Measurements from ENCODE around the gene SMARCA1. TPM values are rescaled to one million over a fixed set of nuclear protein-coding genes. Genes with fewer than 3 reads are reported as not detected.

The SMARCA1 gene
- total RNA-seq, 2 experiments from 2014 or later, result 0.36 to 0.44 TPM

DNA sequence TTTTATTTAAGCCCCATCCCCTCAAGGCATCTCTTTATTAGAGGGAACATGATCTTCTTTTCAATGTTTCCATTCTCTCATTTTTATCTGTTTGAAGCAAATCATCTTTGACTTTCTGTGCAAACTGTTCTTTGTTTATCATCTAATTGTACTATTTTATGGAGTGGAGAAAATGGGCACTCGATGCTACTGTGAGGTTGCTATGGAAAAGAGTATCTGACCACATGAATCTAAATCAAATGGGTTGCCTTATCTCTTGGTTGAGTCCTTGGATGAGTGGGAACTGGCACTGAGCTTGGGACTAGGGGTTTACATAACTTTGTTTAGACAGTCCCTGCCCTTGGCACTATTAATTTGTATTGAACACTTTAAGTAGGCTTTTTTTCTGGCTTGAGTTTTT is 25.8 kb upstream of the SMARCA1 start:
- H3K9me3 Mint-ChIP-seq, result no peaks in the 10 kb centered on the region
- H3K4me1 Mint-ChIP-seq (ENCODE audit: low read depth), result peaks cover 8% of the 10 kb centered on the region
- no peaks in the 10 kb centered on the region for H3K27me3 Mint-ChIP-seq (ENCODE audit: low read depth)
- H3K4me3 Mint-ChIP-seq, result no peak overlapping the region
- H3K36me3 Mint-ChIP-seq (ENCODE audit: low read depth), result peaks cover 2% of the 10 kb centered on the region
- intact Hi-C loops (cut with micrococcal nuclease), result no loop called here
- CTCF ChIA-PET, result no interaction called here
- H3K27ac Mint-ChIP-seq, result no peak overlapping the region
- DNase-seq, result no peak

DNA sequence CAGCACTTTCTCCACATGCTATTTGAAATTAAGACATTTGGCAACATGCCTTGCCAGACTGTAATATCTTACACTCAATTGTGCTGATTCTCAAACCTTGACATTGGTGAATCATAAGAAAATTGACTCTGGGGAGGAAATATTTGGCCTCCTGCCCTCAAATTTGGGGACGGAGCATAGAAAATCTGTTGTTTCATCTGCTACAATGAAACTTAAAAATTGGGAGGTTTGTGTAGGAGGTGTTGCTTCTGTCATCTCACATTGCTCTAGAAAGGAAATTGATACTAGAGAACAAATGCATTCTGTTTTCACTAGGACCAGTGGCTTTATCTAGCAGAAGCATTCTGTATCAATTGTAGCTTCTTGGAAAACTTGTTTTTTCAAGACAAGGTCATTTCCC is 22.1 kb upstream of the SMARCA1 start:
- DNase-seq, result peak; percentile 5
- Mint-ChIP-seq H3K4me1 (ENCODE audit: low read depth) (peaks cover 8% of the 10 kb centered on the region), H3K27me3 (ENCODE audit: low read depth) (no peaks in the 10 kb centered on the region), H3K4me3 (no peak overlapping the region), H3K27ac (no peak overlapping the region), H3K9me3 (no peaks in the 10 kb centered on the region), H3K36me3 (ENCODE audit: low read depth) (no peaks in the 10 kb centered on the region)
- CTCF ChIA-PET, result no interaction called here
- intact Hi-C loops (cut with micrococcal nuclease), result no loop called here

DNA sequence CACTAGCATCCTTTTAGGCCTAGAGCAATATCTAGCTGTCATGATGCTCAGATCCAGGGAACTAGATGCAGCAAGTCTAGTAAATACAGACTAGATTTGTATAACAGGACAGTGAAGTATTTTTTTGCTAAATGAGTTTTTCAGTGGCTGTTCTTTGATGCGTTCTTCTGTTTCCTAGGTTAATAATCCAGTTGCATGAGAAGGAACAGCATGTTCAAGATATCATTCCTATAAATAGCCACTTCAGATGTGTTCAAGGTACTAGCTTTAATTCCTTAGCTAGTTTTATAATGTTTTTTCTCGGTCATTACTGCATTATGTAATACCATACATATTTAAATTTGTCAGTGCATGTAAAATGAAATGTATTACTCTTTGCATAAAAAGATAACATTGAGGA is 21.5 kb upstream of the SMARCA1 start:
- no peaks in the 10 kb centered on the region for H3K36me3 Mint-ChIP-seq (ENCODE audit: low read depth)
- H3K27me3 Mint-ChIP-seq (ENCODE audit: low read depth), result no peaks in the 10 kb centered on the region
- no peaks in the 10 kb centered on the region for H3K9me3 Mint-ChIP-seq
- H3K27ac Mint-ChIP-seq, result no peak overlapping the region
- H3K4me1 Mint-ChIP-seq (ENCODE audit: low read depth), result peaks cover 8% of the 10 kb centered on the region
- intact Hi-C loops (cut with micrococcal nuclease), result no loop called here
- H3K4me3 Mint-ChIP-seq, result no peak overlapping the region
- DNase-seq, result no peak
- CTCF ChIA-PET, result interaction anchor here (0.6 kb wide), 1 partner anchor 23 kb away, joined by 4 read pairs; no protein-coding TSS in a partner anchor

DNA sequence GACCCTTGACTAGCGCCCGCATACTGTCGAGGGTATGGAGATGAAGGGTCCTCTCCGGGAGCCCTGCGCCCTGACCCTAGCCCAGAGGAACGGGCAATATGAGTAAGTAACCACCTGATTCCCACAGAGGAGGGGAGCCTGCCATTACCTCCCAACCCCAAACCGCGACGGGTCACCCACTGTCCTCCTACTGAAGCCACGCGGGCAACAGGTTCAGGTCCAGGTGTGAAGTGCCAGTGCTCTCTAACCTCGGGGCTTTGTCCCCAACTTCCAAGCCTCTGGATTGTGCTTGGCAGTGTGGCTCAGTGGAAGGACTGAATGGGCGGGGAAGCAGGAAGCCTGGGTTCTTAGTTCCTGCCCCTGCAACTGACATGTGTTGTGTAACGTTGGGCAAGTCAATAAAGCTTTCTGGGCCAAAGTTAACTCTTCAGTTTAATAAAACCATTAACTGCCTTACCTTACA is 17.5 kb upstream of the SMARCA1 start:
- no peaks in the 10 kb centered on the region for H3K27me3 Mint-ChIP-seq (ENCODE audit: low read depth)
- H3K9me3 Mint-ChIP-seq, result no peaks in the 10 kb centered on the region
- H3K4me3 Mint-ChIP-seq, result peak overlapping the region; percentile 58
- H3K36me3 Mint-ChIP-seq (ENCODE audit: low read depth), result no peaks in the 10 kb centered on the region
- intact Hi-C loops (cut with micrococcal nuclease), result loop anchor here (2.0 kb wide), 1 partner anchor 18 kb away; the partner anchor contains the start of gene SMARCA1
- CTCF ChIA-PET, result no interaction called here
- peaks cover 10% of the 10 kb centered on the region for H3K4me1 Mint-ChIP-seq (ENCODE audit: low read depth)
- no peak overlapping the region for H3K27ac Mint-ChIP-seq
- DNase-seq, result no peak

DNA sequence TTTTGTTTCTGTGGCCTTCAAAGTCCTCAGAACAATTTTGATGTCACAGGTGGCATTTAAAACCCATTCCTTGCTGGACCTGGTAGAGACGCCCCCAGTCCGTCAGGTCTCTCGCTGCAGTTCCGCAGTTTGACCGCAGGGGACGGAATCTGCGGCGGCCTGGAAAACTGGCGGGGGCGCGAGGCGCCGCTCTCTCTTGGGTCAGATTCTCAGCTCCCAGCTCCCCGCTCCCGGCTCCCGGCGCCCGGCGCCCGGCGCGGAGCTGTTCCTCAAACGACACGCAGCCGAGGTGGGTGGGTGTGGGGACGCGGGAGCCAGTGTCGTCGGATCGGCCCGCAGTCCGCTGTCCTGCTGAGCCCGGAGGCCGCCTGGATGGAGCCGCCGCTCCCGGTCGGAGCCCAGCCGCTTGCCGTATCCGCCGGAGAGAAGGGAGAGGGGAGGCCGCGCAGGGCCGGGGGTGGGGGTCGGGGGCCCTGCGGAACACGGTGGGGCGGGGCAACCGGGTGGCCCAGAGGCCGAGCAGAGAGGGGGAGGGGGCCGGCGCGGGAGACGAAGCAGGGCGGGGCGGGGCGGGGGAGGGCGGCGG is 16.9 kb upstream of the SMARCA1 start, which contains the start of gene OCRL:
Gene OCRL (plus strand): TSS at position 192 of the 586 bp plus-strand sequence. CDS start 181 bp downstream, at position 373.
- no peaks in the 10 kb centered on the region for H3K9me3 Mint-ChIP-seq
- H3K36me3 Mint-ChIP-seq (ENCODE audit: low read depth), result no peaks in the 10 kb centered on the region
- DNase-seq, result peak; percentile 67
- H3K4me3 Mint-ChIP-seq, result peak within 1 kb of the TSS; percentile 71
- intact Hi-C loops (cut with micrococcal nuclease), result loop anchor here (2.0 kb wide), 1 partner anchor 17 kb away; the partner anchor contains the start of gene SMARCA1
- CTCF ChIA-PET, result interaction anchor here (0.7 kb wide), 1 partner anchor 520 kb away, joined by 3 read pairs; no protein-coding TSS in a partner anchor
- no peaks in the 10 kb centered on the region for H3K27me3 Mint-ChIP-seq (ENCODE audit: low read depth)
- H3K4me1 Mint-ChIP-seq (ENCODE audit: low read depth), result peaks cover 5% of the 10 kb centered on the region
- no peak within 1 kb of the TSS for H3K27ac Mint-ChIP-seq

DNA sequence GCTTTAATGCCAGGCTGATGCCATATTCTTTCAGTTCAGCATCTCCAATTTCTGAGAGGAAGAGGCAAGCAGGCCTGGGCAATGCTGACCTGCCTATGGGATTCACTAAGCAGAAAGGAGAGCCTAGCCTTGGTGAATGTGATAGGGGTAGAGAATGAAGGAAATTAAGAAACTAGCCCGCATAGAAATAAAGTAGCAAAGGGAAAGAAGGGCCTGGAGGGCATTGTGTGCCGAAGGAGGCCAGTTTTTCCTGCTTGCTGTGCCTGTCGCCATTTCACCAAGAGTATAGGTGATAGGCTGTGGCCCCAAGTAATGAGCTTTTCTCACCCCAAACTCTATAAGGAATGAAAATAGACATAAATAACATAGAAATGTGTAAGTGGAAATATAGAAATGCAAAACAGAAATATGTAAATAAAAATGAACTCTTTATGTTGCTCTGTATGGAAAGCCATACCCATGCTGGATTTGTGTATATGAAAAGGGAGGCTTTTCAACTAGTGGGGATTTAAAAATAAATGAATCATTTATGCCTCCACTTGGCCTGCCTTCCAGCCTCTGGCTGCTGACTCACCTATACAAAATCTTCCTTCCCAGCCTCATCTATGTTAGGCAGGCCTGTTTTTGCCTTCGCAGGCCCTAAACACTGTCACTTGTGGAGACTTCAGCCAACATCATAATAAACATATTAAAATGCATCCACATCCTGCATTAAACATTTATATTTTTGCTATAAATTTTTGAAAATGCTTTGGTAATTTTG is 11.7 kb upstream of the SMARCA1 start:
- Mint-ChIP-seq H3K4me1 (ENCODE audit: low read depth) (peaks cover 2% of the 10 kb centered on the region), H3K36me3 (ENCODE audit: low read depth) (no peaks in the 10 kb centered on the region), H3K4me3 (no peak overlapping the region), H3K27ac (no peak overlapping the region), H3K9me3 (no peaks in the 10 kb centered on the region), H3K27me3 (ENCODE audit: low read depth) (no peaks in the 10 kb centered on the region)
- intact Hi-C loops (cut with micrococcal nuclease), result no loop called here
- CTCF ChIA-PET, result no interaction called here
- DNase-seq, result no peak

DNA sequence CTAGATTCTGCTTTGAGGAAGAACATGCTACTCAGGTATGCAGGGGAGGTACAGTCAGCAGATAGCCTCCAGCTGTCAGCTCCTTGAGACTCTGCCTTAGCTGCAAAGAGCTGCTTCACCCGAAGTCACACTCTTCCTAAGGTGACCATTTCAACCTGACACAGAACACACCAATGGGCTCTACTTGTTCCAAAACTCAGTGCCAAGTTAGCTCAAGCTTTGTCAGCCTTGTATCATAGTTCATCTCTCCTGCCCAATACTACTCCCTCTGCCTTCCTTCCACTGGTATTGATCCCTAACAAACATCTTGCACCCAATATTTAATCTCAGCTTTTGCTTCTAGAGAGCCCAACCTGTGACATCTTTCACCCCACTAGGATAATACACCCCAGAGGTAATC is 7.8 kb upstream of the SMARCA1 start:
- Mint-ChIP-seq H3K27me3 (ENCODE audit: low read depth) (no peaks in the 10 kb centered on the region), H3K4me3 (no peak overlapping the region), H3K9me3 (no peaks in the 10 kb centered on the region), H3K27ac (no peak overlapping the region), H3K36me3 (ENCODE audit: low read depth) (no peaks in the 10 kb centered on the region), H3K4me1 (ENCODE audit: low read depth) (peaks cover 2% of the 10 kb centered on the region)
- DNase-seq, result no peak
- intact Hi-C loops (cut with micrococcal nuclease), result no loop called here
- CTCF ChIA-PET, result no interaction called here

DNA sequence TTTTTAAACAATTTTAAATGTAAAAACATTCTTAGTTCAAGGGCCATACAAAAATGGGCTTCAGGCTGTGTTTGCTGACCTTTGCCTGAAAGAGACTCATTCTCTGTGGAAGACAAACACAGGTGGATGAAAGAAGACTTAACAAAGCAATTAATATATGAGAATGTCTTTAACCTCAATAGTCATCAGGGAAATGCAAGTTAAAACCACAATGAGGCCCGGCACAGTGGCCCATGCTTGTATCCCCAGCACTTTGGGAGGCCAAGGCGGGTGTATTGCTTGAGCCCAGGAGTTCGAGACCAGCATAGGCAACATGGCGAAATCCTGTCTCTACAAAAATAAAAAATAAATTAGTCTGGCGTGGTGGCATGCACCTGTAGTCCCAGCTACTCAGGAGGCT is 7.1 kb upstream of the SMARCA1 start:
- Mint-ChIP-seq H3K36me3 (ENCODE audit: low read depth) (no peaks in the 10 kb centered on the region), H3K27ac (no peak overlapping the region), H3K9me3 (no peaks in the 10 kb centered on the region), H3K27me3 (ENCODE audit: low read depth) (no peaks in the 10 kb centered on the region), H3K4me1 (ENCODE audit: low read depth) (peaks cover 2% of the 10 kb centered on the region), H3K4me3 (no peak overlapping the region)
- no peak for DNase-seq
- CTCF ChIA-PET, result no interaction called here
- intact Hi-C loops (cut with micrococcal nuclease), result no loop called here

DNA sequence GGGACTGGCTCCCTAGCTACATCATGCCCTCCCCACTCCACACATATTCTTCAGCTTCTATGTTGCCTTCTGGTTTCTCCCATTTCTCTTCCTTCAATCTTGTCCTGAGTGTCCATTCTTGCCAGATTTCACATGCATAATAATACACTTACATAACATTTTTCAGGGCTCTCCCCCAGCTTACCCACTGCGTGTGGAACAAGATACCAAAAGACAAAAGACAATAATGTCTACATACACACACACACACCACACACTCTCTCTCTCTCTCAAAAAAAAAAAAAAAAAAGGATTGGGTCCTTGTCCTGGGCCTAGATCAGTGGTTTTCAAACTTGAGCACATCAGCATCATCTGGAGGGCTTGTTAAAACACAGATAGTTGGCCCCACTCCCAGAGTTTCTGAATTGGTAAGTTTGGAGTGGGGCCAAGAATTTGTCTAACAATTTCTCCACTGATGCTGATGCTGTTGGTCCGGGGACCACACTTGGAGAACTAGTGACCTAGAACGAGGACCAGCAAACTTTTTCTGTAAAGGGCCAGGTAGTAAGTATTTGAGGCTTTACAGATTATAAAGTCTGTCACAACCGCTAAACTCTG is 6.5 kb upstream of the SMARCA1 start:
- Mint-ChIP-seq H3K4me1 (ENCODE audit: low read depth) (peaks cover 2% of the 10 kb centered on the region), H3K4me3 (no peak overlapping the region), H3K27me3 (ENCODE audit: low read depth) (no peaks in the 10 kb centered on the region), H3K36me3 (ENCODE audit: low read depth) (no peaks in the 10 kb centered on the region), H3K9me3 (no peaks in the 10 kb centered on the region), H3K27ac (no peak overlapping the region)
- DNase-seq, result no peak
- CTCF ChIA-PET, result no interaction called here
- intact Hi-C loops (cut with micrococcal nuclease), result no loop called here

DNA sequence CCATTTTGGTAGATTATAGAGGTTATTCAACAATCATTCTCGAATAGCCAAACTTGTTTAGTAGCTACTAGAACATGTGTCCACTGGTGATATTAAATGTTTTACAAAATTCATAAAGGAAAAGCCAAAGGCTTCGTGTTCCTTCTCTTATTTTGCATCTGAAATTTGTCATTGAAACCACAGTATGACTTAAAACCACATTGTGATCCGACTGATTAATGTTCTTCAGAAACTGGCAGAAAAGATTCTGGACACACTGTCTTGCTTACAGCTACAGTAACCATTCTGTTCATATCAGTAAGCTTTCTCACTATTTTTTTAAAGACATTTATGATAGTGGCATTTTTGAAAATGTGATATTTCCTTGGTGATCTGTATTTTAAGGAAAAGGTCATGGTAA is 2.6 kb upstream of the SMARCA1 start:
- Mint-ChIP-seq H3K27me3 (ENCODE audit: low read depth) (no peaks in the 10 kb centered on the region), H3K4me1 (ENCODE audit: low read depth) (peaks cover 5% of the 10 kb centered on the region), H3K36me3 (ENCODE audit: low read depth) (no peaks in the 10 kb centered on the region), H3K4me3 (no peak overlapping the region), H3K9me3 (no peaks in the 10 kb centered on the region), H3K27ac (no peak overlapping the region)
- intact Hi-C loops (cut with micrococcal nuclease), result no loop called here
- CTCF ChIA-PET, result no interaction called here
- no peak for DNase-seq

DNA sequence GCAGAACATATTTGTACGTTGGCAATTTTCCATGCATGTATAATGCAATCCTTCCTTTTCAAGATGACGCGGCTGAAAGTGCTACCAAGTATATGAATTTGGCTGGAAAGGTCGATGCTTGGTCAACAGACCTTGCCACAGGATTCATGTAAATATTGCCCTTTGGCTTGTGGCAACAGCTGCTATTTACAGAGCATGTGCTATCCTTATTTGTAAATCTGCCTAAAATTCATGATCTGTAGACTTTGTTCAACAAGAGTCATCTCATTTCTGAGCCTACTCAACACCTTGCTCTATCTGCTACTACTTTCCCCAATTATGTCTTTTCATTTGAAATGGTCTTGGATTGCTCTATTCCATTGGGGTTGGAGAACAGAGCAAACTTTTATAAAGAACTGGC is 1.9 kb upstream of the SMARCA1 start:
- Mint-ChIP-seq H3K27ac (no peak overlapping the region), H3K27me3 (ENCODE audit: low read depth) (no peaks in the 10 kb centered on the region), H3K4me3 (no peak overlapping the region), H3K9me3 (no peaks in the 10 kb centered on the region), H3K4me1 (ENCODE audit: low read depth) (peaks cover 5% of the 10 kb centered on the region), H3K36me3 (ENCODE audit: low read depth) (no peaks in the 10 kb centered on the region)
- DNase-seq, result no peak
- intact Hi-C loops (cut with micrococcal nuclease), result no loop called here
- CTCF ChIA-PET, result no interaction called here

DNA sequence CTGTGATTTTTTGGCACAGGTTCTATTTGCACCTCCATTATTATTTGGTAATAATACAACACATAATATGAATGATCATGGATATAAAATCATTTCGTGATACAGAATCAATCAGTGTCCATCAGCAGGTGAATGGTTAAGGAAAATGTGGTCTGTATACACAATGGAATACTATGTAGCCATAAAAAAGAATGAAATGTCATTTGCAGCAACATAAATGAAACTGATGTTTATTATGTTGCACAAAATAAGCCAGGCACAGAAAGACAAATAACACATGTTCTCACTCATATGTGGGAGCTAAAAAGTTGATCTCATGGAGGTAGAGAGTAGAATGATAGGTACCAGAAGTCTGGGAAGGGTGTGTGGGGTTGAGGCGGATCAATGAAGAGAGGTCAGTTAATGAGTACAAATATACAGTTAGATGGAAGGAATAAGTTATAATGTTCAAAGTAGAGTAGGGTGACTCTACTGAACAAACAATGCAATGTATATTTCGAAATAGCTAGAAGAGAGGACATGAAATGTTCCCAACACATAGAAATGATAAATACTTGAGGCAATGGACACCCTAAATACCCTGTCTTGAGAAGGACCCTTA is 1.1 kb upstream of the SMARCA1 start:
- no peaks in the 10 kb centered on the region for H3K36me3 Mint-ChIP-seq (ENCODE audit: low read depth)
- intact Hi-C loops (cut with micrococcal nuclease), result no loop called here
- peak overlapping the region; percentile 65 for H3K4me3 Mint-ChIP-seq
- H3K27me3 Mint-ChIP-seq (ENCODE audit: low read depth), result no peaks in the 10 kb centered on the region
- no peaks in the 10 kb centered on the region for H3K9me3 Mint-ChIP-seq
- H3K27ac Mint-ChIP-seq, result no peak overlapping the region
- peaks cover 3% of the 10 kb centered on the region for H3K4me1 Mint-ChIP-seq (ENCODE audit: low read depth)
- CTCF ChIA-PET, result no interaction called here
- DNase-seq, result no peak

Data from activated naive CD4-positive, alpha-beta T cell treated with anti-CD3 and anti-CD28 coated beads for 36 hours (primary cell).